NOMO-1 (cell line): ENCODE results near the gene FAM47E.
A peak's percentile ranks its signal among the peaks of the same experiment; 100 is the strongest.
"Not testable (repeated sequence)": the region's sequence is repeated elsewhere in the genome, so short reads cannot be mapped to it uniquely, and the experiment has no call there.

Experiments
- DNase-seq, 2 experiments: peaks; one replicate each; lab custom pipeline; 2025; ENCODE audit not compliant: unreplicated experiment in 2 of 2; lab: John Stamatoyannopoulos, UW

Gene FAM47E

GRCh38 chr4:76266627-76267026 is 15.1 kb downstream of the FAM47E start:
- DNase-seq = no peak

GRCh38 chr4:76267811-76268210 is 16.3 kb downstream of the FAM47E start:
- no peak for DNase-seq

DNA sequence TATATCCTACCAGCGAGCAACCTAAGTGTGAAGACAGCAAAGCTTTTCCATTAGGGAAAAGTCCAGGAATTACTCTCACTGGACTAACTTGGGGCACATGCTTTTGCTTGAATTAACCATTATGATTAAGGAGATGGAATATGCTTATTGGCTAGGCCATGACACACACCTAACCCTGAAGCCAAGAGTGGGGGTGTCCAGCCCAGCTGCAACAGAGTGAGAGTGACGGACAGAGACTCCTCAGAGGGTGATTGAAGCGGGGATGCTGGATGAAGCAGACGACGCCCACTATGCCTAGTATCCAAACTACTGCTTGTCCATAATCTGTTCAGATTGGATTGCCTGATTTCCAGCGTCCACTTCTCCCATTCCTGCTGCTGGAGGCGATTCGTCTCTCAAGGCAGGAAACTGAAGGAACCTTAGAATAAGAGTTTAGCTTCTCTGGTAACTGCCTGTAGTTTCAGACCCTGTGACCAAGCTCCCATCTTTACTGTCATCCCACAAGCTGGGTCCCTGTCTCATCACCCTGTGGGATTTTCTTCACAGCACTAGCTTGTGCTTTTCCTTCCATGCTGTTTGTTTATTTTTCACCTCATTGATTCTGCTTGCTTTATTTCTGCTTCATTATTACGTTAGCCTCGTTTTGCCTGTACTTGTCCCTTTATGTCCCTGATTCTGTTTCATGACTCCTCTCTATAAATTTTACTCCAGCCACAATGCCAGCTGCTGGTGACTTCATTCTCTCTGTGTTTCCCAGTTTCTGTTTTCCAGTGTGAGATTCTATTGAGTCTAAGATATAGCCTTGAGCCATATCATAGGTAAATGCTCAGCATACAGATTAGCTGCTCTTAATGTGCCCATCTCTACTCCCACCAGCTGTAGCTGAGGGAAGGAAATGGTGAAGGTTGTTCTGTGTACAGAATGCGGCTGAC is 19.0 kb downstream of the FAM47E start:
- DNase-seq = no peak

- no peak for DNase-seq
Measured at GRCh38 chr4:76271248-76271647, 19.7 kb downstream of the FAM47E start.

GRCh38 chr4:76272073-76272472 is 20.6 kb downstream of the FAM47E start:
- DNase-seq = no peak

DNA sequence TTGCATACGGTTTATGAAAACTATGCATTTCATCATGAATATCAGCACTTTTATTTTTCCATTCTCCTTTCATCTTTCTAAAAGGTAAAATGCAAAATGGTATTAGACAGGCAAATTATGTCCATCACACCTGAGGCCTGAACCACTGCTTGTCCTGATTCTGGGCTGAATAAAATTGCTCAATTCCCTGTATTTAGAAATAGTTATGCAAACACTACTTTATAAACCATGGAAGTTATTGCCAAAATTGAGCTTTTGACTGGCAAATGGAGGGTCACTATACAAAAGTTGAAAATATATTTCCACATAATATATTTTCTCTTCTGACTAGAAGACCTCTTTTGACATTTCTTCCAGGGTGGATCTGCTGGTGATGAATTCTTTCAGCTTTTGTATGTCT is 21.1 kb downstream of the FAM47E start:
- no peak for DNase-seq

GRCh38 chr4:76272999-76273398 is 21.5 kb downstream of the FAM47E start:
- no peak for DNase-seq

DNA sequence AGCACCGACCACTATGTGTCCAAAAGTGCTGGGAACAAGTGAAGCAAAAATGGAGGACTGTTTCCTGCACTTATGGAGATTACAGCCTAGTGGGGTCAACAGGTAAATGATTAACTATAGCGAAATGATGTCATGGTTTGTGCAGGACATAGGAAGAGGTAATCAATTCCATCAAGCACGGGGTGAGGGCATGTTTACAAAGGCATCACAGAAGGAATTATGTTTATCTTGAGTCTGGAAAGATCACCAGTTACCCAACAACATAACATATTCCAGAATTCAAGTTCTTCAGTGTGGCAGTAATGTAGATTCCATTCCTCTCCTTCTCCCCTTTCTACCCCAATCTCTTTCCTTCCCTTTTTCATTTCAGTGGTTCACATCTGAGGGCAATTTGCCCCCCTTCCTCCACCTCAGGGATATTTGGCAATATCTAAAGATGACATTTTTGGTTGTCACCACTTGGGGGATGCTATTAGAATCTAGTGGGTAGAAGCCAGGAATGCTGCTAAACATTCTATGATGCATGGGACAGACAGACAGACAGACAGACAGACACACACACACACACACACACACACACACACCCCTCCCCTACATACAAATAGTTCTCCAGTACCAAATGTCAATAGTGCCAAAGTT is 24.1 kb downstream of the FAM47E start:
- peak; percentile 65 to 71 for DNase-seq

GRCh38 chr4:76276813-76277212 is 25.3 kb downstream of the FAM47E start:
- DNase-seq = no peak

DNA sequence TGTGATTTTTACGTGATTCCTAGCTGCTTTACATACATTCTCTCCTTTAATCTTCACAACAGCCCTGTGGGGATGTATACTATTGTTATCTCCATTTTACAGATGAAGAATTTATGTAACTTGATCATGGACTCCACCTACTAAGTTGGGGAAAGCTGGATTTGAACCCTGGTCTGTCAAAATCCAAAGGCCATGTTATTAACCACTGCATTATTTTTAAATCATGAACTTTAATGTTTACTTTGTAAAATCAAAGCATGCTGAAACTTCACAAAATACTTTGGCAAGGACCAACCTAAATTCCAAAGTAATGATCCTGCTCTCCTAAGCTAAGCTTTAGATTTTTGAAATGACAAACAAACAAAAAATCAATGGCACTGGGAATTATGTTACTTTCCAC is 26.1 kb downstream of the FAM47E start:
- no peak for DNase-seq

DNA sequence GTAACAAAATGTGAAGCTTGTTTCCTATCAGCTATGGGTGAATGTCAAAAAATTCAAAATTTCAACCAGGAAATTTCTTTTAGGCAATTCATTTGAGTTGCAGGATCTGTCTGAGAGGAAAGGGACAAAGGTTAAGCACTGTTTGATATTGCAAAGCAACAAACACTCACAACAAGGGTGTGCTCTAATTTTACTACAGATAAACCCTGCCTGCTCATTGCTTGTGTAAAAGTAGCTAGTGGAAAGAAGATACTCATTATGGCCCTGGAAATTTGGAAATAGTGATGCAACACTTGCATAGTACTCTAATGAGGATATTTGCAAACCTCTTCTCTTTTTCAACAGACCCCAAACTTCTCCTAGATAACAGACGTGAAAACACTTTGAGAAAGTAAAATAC is 27.1 kb downstream of the FAM47E start:
- DNase-seq = peak; percentile 45 to 78

- DNase-seq = no peak
Measured at GRCh38 chr4:76279462-76279861, 27.9 kb downstream of the FAM47E start.

GRCh38 chr4:76280488-76281441 is 29.2 kb downstream of the FAM47E start:
- no peak for DNase-seq

DNA sequence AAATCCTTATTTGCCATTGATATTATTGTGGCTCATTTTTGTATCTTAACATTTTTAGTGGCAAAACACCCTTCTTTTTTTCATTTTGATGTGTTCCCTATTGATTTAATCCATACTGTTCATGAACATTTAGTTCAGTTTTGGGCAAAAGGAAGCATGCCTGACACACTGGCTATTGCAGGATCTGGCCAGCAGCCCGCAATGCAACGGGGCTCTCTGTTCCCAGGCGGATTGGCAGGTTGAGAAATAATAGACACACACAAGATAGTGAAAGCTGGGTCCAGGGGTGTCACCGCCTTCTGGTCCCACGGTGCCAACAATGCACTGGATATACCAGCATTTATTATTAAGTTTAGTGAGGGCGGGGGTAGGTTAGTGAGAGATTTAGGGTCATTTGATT is 30.1 kb downstream of the FAM47E start:
- not testable (repeated sequence) for DNase-seq

- DNase-seq = no peak
Measured at GRCh38 chr4:76282941-76283689, 31.6 kb downstream of the FAM47E start.

GRCh38 chr4:76283900-76284299 is 32.4 kb downstream of the FAM47E start:
- no peak for DNase-seq

DNA sequence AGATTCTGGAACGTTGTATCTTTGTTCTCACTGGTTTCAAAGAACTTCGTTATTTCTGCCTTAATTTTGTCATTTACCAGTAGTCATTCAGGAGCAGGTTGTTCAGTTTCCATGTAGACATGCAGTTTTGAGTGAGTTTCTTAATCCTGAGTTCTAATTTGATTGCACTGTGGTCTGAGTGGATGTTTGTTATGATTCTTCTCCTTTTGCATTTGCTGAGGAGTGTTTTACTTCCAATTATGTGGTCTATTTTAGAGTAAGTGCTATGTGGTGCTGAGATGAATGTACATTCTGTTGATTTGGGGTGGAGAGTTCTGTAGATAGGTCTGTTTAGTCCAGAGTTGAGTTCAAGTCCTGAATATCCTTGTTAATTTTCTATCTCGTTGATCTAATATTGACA is 36.3 kb downstream of the FAM47E start:
- not testable (repeated sequence) for DNase-seq

DNA sequence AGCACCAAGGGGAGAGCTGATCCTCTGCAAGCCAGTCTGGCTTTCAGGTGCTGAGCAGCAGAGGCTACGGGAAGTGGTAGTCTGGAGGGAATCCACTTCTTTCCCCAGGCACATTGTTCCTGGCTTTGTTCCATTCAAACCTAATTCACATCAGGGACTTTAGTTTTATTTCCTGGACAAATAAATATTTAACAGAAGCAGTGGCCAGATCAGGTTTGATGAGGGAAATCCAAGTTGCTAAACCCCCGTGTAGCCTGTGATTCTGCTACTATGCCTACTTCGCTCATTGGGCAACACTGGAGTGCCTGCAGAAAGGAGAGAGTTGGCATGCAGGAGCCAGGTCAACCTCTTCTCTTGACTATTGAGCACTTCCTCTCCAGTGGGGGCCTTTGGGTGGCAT is 41.2 kb downstream of the FAM47E start:
- no peak for DNase-seq

- DNase-seq = no peak
Measured at GRCh38 chr4:76293772-76294171, 42.3 kb downstream of the FAM47E start.

DNA sequence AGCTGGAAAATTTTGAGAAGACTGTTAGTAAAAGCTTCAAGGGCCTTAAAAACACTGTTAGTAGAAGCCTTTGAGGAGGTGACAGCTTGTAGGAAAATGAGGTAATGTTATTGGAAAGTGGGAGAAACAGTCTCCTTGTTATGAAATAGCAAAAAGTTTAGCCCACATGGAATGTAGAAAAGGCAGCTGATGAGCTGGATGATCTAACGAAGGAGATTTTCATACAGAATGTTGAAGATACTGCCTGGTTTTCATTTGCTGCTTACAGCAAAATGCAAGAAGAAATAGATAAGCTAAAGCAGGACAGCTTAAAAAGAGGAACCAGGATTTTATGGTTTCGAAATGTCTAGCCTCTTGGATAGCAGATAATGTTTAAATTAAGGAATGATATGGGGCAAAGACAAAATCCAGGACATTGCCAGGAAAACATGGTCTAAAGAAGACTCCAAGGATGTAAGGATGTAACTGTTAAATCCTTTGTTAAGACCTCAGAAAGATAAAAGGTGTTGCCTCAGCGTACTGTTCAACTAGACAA is 44.8 kb downstream of the FAM47E start:
- peak; percentile 0 to 50 for DNase-seq
